Naive thymus-derived CD4-positive, alpha-beta T cell (primary cell): Measurements from ENCODE around the gene GALNT12. TPM values are rescaled to one million over a fixed set of nuclear protein-coding genes. Genes with fewer than 3 reads are reported as not detected.

Experiments used
- ATAC-seq: fragments of 150-1000 bp; cut with Tn5 transposase; 2 replicates; pipeline ENCODE4 v1.10.0; 2021; ENCODE audit warnings: mild to moderate bottlenecking, moderate library complexity
- CTCF ChIA-PET: fragments of 350-600 bp; sonication (Branson Sonifier 250); formaldehyde crosslinking; loops from one replicate; lab custom pipeline; 2021; ENCODE audit warnings: antibody characterized with exemption; lab: Charles Lee
- POLR2A ChIA-PET: fragments of 350-600 bp; sonication (Branson Sonifier 250); formaldehyde crosslinking; loops from one replicate; lab custom pipeline; 2021; ENCODE audit warnings: antibody characterized with exemption, inconsistent platforms; lab: Charles Lee
- DNase-seq, 9 donors: peaks; one replicate each; pipeline versions ENCODE4 v3.0.0 to v3.0.0-alpha.2; 2020 to 2022; ENCODE audit warnings: mixed read lengths in 1 of 9
- H3K27ac ChIP-seq: one replicate; pipeline ENCODE4 v1.7.0; 2013; ENCODE audit warnings: mild to moderate bottlenecking, low read depth, low read length, moderate library complexity
- H3K27me3 ChIP-seq, 2 donors: one replicate each; pipeline ENCODE4 v1.7.0; 2013; ENCODE audit warnings: low read length in 2 of 2, mild to moderate bottlenecking in 2 of 2, moderate library complexity in 2 of 2; ENCODE audit not compliant: control insufficient read depth in 2 of 2, insufficient read depth in 2 of 2
- H3K36me3 ChIP-seq, 3 experiments: 1 replicate in 2 of 3; 2 replicates in 1 of 3; pipeline ENCODE4 v1.7.0; 2013; ENCODE audit warnings: low read length in 3 of 3, mild to moderate bottlenecking in 3 of 3, moderate library complexity in 1 of 3; ENCODE audit not compliant: insufficient read depth in 3 of 3, control insufficient read depth in 2 of 3
- H3K4me1 ChIP-seq, 2 donors: one replicate each; pipeline ENCODE4 v1.7.0; 2013; ENCODE audit warnings: low read length in 2 of 2, mild to moderate bottlenecking in 2 of 2, moderate library complexity in 1 of 2; ENCODE audit not compliant: control insufficient read depth in 2 of 2, insufficient read depth in 2 of 2
- H3K4me3 ChIP-seq: 2 replicates; pipeline ENCODE4 v1.7.0; 2013; ENCODE audit warnings: mild to moderate bottlenecking, low read length
- H3K9me3 ChIP-seq, 3 experiments: 1 replicate in 2 of 3; 2 replicates in 1 of 3; pipeline ENCODE4 v1.7.0; 2013; ENCODE audit warnings: low read length in 3 of 3; ENCODE audit not compliant: control insufficient read depth in 2 of 3
- H3K27ac Mint-ChIP-seq, 9 donors: one replicate each; pipeline ENCODE4 v1.8.0; 2020 to 2022; ENCODE audit warnings: mixed read lengths in 9 of 9, mild to moderate bottlenecking in 8 of 9, moderate library complexity in 5 of 9, inconsistent platforms in 2 of 9
- H3K27me3 Mint-ChIP-seq, 5 donors: one replicate each; pipeline ENCODE4 v1.8.0; 2021 to 2022; ENCODE audit warnings: mixed read lengths in 5 of 5, mild to moderate bottlenecking in 1 of 5
- H3K36me3 Mint-ChIP-seq, 5 donors: one replicate each; pipeline ENCODE4 v1.8.0; 2020 to 2022; ENCODE audit warnings: mixed read lengths in 5 of 5, mild to moderate bottlenecking in 3 of 5, inconsistent platforms in 1 of 5
- H3K4me1 Mint-ChIP-seq, 7 donors: one replicate each; pipeline ENCODE4 v1.8.0; 2020 to 2022; ENCODE audit warnings: mixed read lengths in 7 of 7, mild to moderate bottlenecking in 3 of 7, inconsistent platforms in 1 of 7
- H3K4me3 Mint-ChIP-seq, 10 donors: one replicate each; pipeline ENCODE4 v1.8.0; 2020 to 2022; ENCODE audit warnings: mild to moderate bottlenecking in 10 of 10, mixed read lengths in 10 of 10, moderate library complexity in 6 of 10, inconsistent platforms in 2 of 10
- H3K9me3 Mint-ChIP-seq, 11 donors: one replicate each; pipeline ENCODE4 v1.8.0; 2020 to 2022; ENCODE audit warnings: mixed read lengths in 11 of 11, mild to moderate bottlenecking in 4 of 11, inconsistent platforms in 1 of 11, moderate library complexity in 1 of 11
- intact Hi-C, 2 donors: fragments of 100-400 bp; cut with micrococcal nuclease; formaldehyde crosslinking; loops; one replicate each; pipeline ENCODE4 v1.15.1; 2023
- polyA plus RNA-seq, 2 donors: library from polyadenylated mRNA; unstranded; fragments of 300-500 nt; fragmentation: Illumina TruSeq; gene quantifications; one replicate each; pipeline ENCODE4 v1.2.3, GENCODE V29; 2021
- total RNA-seq, 6 experiments: library from RNA in 5 of 6; stranded (reverse) in 5 of 6; gene quantifications; 1 replicate in 5 of 6; 2 replicates in 1 of 6; pipeline ENCODE4 v1.2.3 and lab custom pipeline; 2021 to 2026

Gene GALNT12
- total and polyA plus RNA-seq, 7 experiments from 2014 or later, result 3.1 to 14.3 (median 10.1) TPM

DNA sequence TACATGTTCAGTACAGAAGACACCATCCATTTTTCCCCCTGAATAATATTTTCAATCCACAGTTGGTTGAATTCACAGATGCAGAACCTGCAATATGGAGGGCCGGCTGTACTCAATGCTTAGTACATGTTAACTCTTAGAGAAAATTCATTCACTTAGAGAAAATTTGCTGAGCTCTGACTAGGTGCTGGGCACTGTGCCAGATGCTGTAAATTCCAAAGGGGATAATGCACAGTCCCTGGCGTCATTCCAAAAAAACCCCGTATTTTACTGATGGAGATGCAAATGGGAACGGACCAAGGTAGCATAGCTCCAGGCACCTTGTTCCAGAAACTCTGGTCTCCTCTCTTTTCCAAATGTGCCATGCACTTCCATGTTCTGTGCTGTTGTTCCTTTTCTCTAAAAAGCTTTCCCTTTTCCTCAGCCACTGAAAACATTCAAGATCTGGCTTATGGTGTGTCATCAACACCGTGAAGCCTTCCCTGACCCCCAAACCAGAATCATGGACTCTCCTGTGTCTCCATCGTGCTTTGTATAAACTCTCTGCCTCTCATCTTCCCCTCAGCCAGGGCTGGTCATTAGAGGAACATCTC lies 80.5 kb downstream of the GALNT12 start:
- intact Hi-C loops, result no loop called here
- Histone ChIP-seq H3K4me1 (no peaks in the 10 kb centered on the region), H3K27me3 (peaks cover 0 to 7% of the 10 kb centered on the region in 2 donors), H3K9me3 (no peaks in the 10 kb centered on the region), H3K27ac (no peak overlapping the region), H3K4me3 (no peak overlapping the region), H3K36me3 (no peaks in the 10 kb centered on the region)
- H3K9me3 Mint-ChIP-seq, result peaks cover 0 to 7% (median 0%) of the 10 kb centered on the region in 11 donors
- ChIA-PET POLR2A (no interaction called here), CTCF (no interaction called here)
- DNase-seq (no peak), ATAC-seq (no peak)
- no peaks in the 10 kb centered on the region for H3K4me1 Mint-ChIP-seq
- peaks cover 5 to 36% (median 20%) of the 10 kb centered on the region in 5 donors for H3K27me3 Mint-ChIP-seq
- H3K4me3 Mint-ChIP-seq, result no peak overlapping the region
- no peak overlapping the region for H3K27ac Mint-ChIP-seq
- H3K36me3 Mint-ChIP-seq, result no peaks in the 10 kb centered on the region

DNA sequence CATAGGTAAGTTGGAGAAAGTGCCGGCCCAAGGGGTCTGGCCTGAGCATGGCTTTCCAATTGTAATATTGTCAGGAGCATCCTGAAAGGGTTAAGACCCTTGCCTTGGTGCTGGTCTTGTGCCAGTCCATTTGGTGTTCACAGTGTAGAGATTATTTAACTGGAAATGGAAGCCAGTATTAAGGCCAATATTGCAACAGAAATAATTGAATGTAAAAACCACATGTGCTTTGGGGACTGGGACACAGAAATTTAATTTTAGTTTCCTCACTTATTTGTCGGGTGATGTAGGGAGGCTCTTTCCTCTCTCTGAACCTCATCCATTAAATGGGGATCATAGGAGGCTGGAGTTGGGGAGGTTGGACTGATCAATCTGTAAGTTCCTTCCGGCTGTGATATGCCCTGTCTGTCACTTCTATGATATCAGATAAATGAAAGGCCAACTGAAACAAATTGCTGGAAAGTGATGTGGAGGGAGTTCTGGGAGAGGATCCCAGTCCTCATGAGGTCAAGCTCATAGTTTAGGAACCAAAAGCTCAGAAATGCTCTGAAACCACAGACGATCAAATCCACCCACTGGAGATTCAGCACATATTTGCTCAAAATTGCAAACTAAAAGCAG lies 81.4 kb downstream of the GALNT12 start:
- ATAC-seq, result no peak
- no peak overlapping the region for H3K4me3 ChIP-seq
- H3K27me3 ChIP-seq, result peaks cover 0 to 7% of the 10 kb centered on the region in 2 donors
- no peak for DNase-seq
- Mint-ChIP-seq H3K27me3 (peaks cover 5 to 28% (median 14%) of the 10 kb centered on the region in 5 donors), H3K27ac (no peak overlapping the region), H3K4me3 (no peak overlapping the region), H3K36me3 (no peaks in the 10 kb centered on the region), H3K4me1 (no peaks in the 10 kb centered on the region), H3K9me3 (peaks cover 0 to 7% (median 0%) of the 10 kb centered on the region in 11 donors)
- ChIA-PET CTCF (no interaction called here), POLR2A (no interaction called here)
- intact Hi-C loops, result no loop called here
- H3K9me3 ChIP-seq, result no peaks in the 10 kb centered on the region
- no peaks in the 10 kb centered on the region for H3K36me3 ChIP-seq
- H3K4me1 ChIP-seq, result no peaks in the 10 kb centered on the region
- no peak overlapping the region for H3K27ac ChIP-seq

DNA sequence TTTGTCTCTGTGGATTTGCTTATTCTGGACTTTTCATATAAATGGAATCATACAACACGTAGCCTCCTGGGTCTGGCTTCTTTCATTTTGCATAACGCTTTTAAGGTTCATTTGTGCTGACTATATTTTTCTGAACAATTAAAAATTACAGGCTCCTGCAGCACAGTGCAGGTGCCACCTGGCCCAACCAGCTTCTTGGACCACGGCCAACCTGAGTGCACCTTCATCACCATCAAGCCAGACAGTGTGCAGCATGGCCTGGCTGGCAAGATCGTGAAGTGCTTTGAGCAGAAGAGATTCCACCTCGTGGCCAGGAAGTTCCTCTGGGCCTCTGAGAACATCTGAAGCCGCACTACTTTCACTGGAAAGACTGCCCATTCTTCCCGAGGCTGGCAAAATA lies 82.8 kb downstream of the GALNT12 start:
- Mint-ChIP-seq H3K27ac (no peak overlapping the region), H3K36me3 (no peaks in the 10 kb centered on the region), H3K9me3 (peaks cover 0 to 7% (median 0%) of the 10 kb centered on the region in 11 donors), H3K4me3 (no peak overlapping the region), H3K27me3 (peaks cover 5 to 23% (median 16%) of the 10 kb centered on the region in 5 donors), H3K4me1 (no peaks in the 10 kb centered on the region)
- H3K9me3 ChIP-seq, result no peaks in the 10 kb centered on the region
- no peak for ATAC-seq
- no peak overlapping the region for H3K4me3 ChIP-seq
- H3K27ac ChIP-seq, result no peak overlapping the region
- H3K36me3 ChIP-seq, result no peaks in the 10 kb centered on the region
- CTCF ChIA-PET, result no interaction called here
- no peak for DNase-seq
- H3K4me1 ChIP-seq, result no peaks in the 10 kb centered on the region
- H3K27me3 ChIP-seq, result peaks cover 0 to 7% of the 10 kb centered on the region in 2 donors
- POLR2A ChIA-PET, result no interaction called here
- intact Hi-C loops, result no loop called here

DNA sequence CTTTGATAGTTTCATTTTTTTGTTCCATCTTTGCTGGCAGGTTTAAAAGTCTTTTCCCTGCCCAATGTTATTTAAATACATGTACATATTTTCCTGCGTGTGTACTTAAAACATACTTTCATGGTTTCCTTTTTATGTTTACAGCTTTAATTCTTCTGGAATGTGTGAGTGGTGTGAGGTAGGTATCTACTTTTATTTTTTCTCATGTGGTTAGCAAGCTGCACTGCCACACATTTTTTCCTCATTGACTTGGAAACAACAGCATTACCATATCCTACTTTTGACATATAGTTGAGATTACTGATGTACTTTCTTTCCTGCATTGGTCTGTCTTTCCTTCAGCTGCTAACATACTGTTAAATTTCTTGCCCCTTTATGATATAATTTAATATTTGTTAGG lies 84.8 kb downstream of the GALNT12 start:
- intact Hi-C loops, result no loop called here
- POLR2A ChIA-PET, result no interaction called here
- H3K27me3 Mint-ChIP-seq, result peaks cover 11 to 40% (median 22%) of the 10 kb centered on the region in 5 donors
- ATAC-seq, result no peak
- no peak overlapping the region for H3K27ac Mint-ChIP-seq
- Histone ChIP-seq H3K27me3 (no peaks in the 10 kb centered on the region), H3K4me1 (no peaks in the 10 kb centered on the region), H3K9me3 (no peaks in the 10 kb centered on the region), H3K36me3 (no peaks in the 10 kb centered on the region), H3K27ac (no peak overlapping the region), H3K4me3 (no peak overlapping the region)
- DNase-seq, result no peak
- H3K9me3 Mint-ChIP-seq, result peaks cover 0 to 22% (median 5%) of the 10 kb centered on the region in 11 donors
- no peaks in the 10 kb centered on the region for H3K4me1 Mint-ChIP-seq
- H3K36me3 Mint-ChIP-seq, result peaks cover 0 to 7% (median 0%) of the 10 kb centered on the region in 5 donors
- H3K4me3 Mint-ChIP-seq, result no peak overlapping the region
- CTCF ChIA-PET, result no interaction called here

DNA sequence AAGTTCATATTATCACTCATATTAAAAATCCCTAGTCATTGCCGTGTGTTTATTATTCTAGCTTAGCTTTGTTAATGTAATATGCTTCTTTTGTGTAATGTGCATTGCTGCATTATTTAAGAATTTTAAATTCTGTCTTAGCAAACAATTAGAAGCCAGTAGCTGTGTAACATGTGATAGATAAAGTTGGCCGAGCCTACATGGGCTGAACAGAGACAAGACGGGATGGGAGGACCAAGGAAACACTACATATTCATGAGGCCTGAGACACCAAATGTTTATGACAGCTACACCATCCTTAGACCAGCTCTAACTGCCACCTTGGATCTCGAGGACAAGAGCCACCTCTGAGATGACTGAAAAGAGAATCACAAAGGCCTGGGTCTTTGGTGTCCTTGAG lies 85.2 kb downstream of the GALNT12 start:
- Mint-ChIP-seq H3K27ac (no peak overlapping the region), H3K4me1 (no peaks in the 10 kb centered on the region), H3K9me3 (peaks cover 0 to 23% (median 5%) of the 10 kb centered on the region in 11 donors), H3K36me3 (peaks cover 0 to 7% (median 0%) of the 10 kb centered on the region in 5 donors), H3K4me3 (no peak overlapping the region), H3K27me3 (peaks cover 11 to 42% (median 22%) of the 10 kb centered on the region in 5 donors)
- intact Hi-C loops, result no loop called here
- ChIA-PET POLR2A (no interaction called here), CTCF (no interaction called here)
- Histone ChIP-seq H3K27me3 (no peaks in the 10 kb centered on the region), H3K4me1 (no peaks in the 10 kb centered on the region), H3K9me3 (no peaks in the 10 kb centered on the region), H3K36me3 (no peaks in the 10 kb centered on the region), H3K4me3 (no peak overlapping the region), H3K27ac (no peak overlapping the region)
- DNase-seq (no peak), ATAC-seq (no peak)

DNA sequence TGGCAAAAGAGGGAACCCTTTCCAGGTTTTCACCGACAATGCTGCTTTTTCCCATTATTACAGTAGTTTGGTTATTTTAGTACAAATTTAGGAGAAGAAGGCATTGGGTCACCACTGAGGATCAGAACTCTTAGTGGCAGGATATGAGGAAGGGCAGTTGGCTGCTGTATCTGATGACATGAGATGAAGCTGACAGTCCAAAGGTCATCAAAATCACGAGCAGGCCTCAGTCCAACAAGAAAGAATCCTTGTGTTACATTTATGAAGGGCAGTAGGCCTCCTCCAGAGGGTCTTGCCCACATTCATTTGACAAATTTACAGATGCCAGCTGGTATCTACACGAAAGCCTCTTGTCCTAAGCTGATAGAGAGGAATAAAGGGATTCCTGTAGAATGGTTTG lies 86.7 kb downstream of the GALNT12 start:
- ChIA-PET POLR2A (no interaction called here), CTCF (interaction anchor here (0.9 kb wide), 1 partner anchor 80 kb away, joined by 3 read pairs; no protein-coding TSS in a partner anchor)
- no peak overlapping the region for H3K4me3 ChIP-seq
- intact Hi-C loops, result no loop called here
- peaks cover 0 to 3% (median 0%) of the 10 kb centered on the region in 7 donors for H3K4me1 Mint-ChIP-seq
- no peak overlapping the region for H3K27ac ChIP-seq
- H3K27ac Mint-ChIP-seq, result no peak overlapping the region
- no peaks in the 10 kb centered on the region for H3K4me1 ChIP-seq
- H3K9me3 ChIP-seq, result no peaks in the 10 kb centered on the region
- peaks cover 0 to 23% (median 5%) of the 10 kb centered on the region in 11 donors for H3K9me3 Mint-ChIP-seq
- H3K36me3 ChIP-seq, result no peaks in the 10 kb centered on the region
- no peak for DNase-seq
- peaks cover 7 to 31% (median 18%) of the 10 kb centered on the region in 5 donors for H3K27me3 Mint-ChIP-seq
- ATAC-seq, result no peak
- H3K36me3 Mint-ChIP-seq, result peaks cover 0 to 7% (median 0%) of the 10 kb centered on the region in 5 donors
- H3K27me3 ChIP-seq, result no peaks in the 10 kb centered on the region
- no peak overlapping the region for H3K4me3 Mint-ChIP-seq

DNA sequence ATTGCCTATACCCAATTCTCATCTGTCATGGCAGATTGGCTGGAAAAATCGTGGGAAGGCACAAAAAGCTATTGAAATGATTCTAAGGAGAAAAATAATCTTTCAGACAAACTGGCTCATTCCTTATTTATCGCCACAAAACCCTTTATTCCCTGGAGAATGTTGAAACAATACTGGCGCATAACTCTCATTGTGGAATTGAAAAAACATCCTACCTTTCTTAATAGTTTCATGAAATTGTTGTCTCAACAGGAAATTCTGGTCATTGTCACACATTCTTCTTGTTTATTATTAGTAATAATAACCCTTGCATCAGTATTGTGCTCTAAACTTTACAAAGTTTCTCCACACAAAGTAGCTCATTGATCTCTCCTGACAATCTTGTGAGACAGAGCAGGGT lies 87.3 kb downstream of the GALNT12 start:
- ChIA-PET POLR2A (no interaction called here), CTCF (no interaction called here)
- H3K27ac ChIP-seq, result no peak overlapping the region
- H3K27me3 ChIP-seq, result no peaks in the 10 kb centered on the region
- no peak overlapping the region for H3K4me3 ChIP-seq
- H3K9me3 ChIP-seq, result no peaks in the 10 kb centered on the region
- Mint-ChIP-seq H3K4me1 (peaks cover 0 to 7% (median 4%) of the 10 kb centered on the region in 7 donors), H3K9me3 (peaks cover 0 to 23% (median 5%) of the 10 kb centered on the region in 11 donors), H3K36me3 (peaks cover 0 to 7% (median 0%) of the 10 kb centered on the region in 5 donors), H3K4me3 (no peak overlapping the region), H3K27ac (no peak overlapping the region), H3K27me3 (peaks cover 6 to 31% (median 18%) of the 10 kb centered on the region in 5 donors)
- no peaks in the 10 kb centered on the region for H3K36me3 ChIP-seq
- no peak for ATAC-seq
- DNase-seq, result no peak
- intact Hi-C loops, result no loop called here
- H3K4me1 ChIP-seq, result no peaks in the 10 kb centered on the region
